Tibial nerve (tissue), 4 donors: ENCODE measurements around the gene SRI. TPM values are rescaled to one million over a fixed set of nuclear protein-coding genes. Genes with fewer than 3 reads are reported as not detected.

Source experiments
- DNase-seq, 2 donors: peaks; one replicate each; pipeline ENCODE4 v3.0.0-alpha.2; 2019; ENCODE audit warnings: low spot score in 2 of 2
- H3K27ac ChIP-seq, 4 donors: fragments of 200-600 bp; sonication (generic) in 3 of 4; one replicate each; pipeline ENCODE4 v1.5.1; 2017 to 2019; ENCODE audit warnings: mild to moderate bottlenecking in 1 of 4
- H3K27me3 ChIP-seq, 2 donors: fragments of 200-600 bp; sonication (generic) in 1 of 2; one replicate each; pipeline versions ENCODE4 v1.5.1 to v1.6.0; 2017 to 2019
- H3K36me3 ChIP-seq, 3 donors: fragments of 200-600 bp; sonication (generic); one replicate each; pipeline ENCODE4 v1.5.1; 2018 to 2019
- H3K4me1 ChIP-seq, 4 donors: fragments of 200-600 bp; sonication (generic) in 3 of 4; one replicate each; pipeline ENCODE4 v1.5.1; 2017 to 2019
- H3K4me3 ChIP-seq, 4 donors: fragments of 200-600 bp; sonication (generic) in 3 of 4; one replicate each; pipeline ENCODE4 v1.5.1; 2017 to 2019; ENCODE audit warnings: mild to moderate bottlenecking in 1 of 4, moderate library complexity in 1 of 4
- H3K9me3 ChIP-seq, 4 donors: fragments of 200-600 bp; sonication (generic) in 3 of 4; one replicate each; pipeline ENCODE4 v1.5.1; 2017 to 2019
- CTCF ChIP-seq, 5 experiments: fragments of 200-600 bp in 3 of 5; fragments of 450-650 bp in 2 of 5; sonication (generic) in 3 of 5; IDR thresholded peaks; one replicate each; pipeline ENCODE4 v1.5.1; 2016 to 2019; ENCODE audit warnings: antibody characterized with exemption in 5 of 5, mild to moderate bottlenecking in 3 of 5, moderate library complexity in 2 of 5
- EP300 ChIP-seq, 2 donors: sonication (generic); formaldehyde crosslinking; IDR thresholded peaks; one replicate each; pipeline ENCODE4 v1.6.1; 2017; ENCODE audit warnings: antibody characterized with exemption in 2 of 2, mild to moderate bottlenecking in 1 of 2
- POLR2A ChIP-seq, 2 donors: fragments of 450-650 bp; IDR thresholded peaks; one replicate each; pipeline ENCODE4 v1.6.1; 2017; ENCODE audit warnings: antibody characterized with exemption in 2 of 2, mild to moderate bottlenecking in 2 of 2, moderate library complexity in 2 of 2
- WGBS, 2 donors: methylation state at CpG; one replicate each; pipeline ENCODE4 v1.1.5; 2018; 5-methylcytosine and 5-hydroxymethylcytosine counted together
- total RNA-seq, 4 donors: library from RNA; depleted of rRNA; stranded (reverse); fragments of >200 nt; gene quantifications; one replicate each; pipeline ENCODE4 v1.1.0, GENCODE V29; 2016

The SRI gene
- total RNA-seq, 4 donors from 2014 or later = 49.8 to 83.7 (median 52.8) TPM

- Histone ChIP-seq H3K4me3 (no peak overlapping the region), H3K27me3 (no peaks in the 10 kb centered on the region), H3K36me3 (peaks cover 0 to 69% (median 11%) of the 10 kb centered on the region in 3 donors), H3K27ac (no peak overlapping the region), H3K9me3 (no peaks in the 10 kb centered on the region), H3K4me1 (no peaks in the 10 kb centered on the region)
- WGBS, 2 donors = 66 to 68% methylated on average over 3 of the region's 3 CpGs
- no peak for TF ChIP-seq EP300 (IDR thresholded peaks at IDR 0.05)
- no peak for TF ChIP-seq CTCF (IDR thresholded peaks at IDR 0.05)
- TF ChIP-seq POLR2A (IDR thresholded peaks at IDR 0.05) = no peak
- DNase-seq = no peak
Observed at GRCh38 chr7:88202799-88203198, 17.0 kb downstream of the SRI start.

- Histone ChIP-seq H3K36me3 (peaks cover 0 to 64% (median 7%) of the 10 kb centered on the region in 3 donors), H3K9me3 (no peaks in the 10 kb centered on the region), H3K27me3 (no peaks in the 10 kb centered on the region), H3K27ac (no peak overlapping the region), H3K4me1 (no peaks in the 10 kb centered on the region), H3K4me3 (no peak overlapping the region)
- no peak for DNase-seq
- no peak for TF ChIP-seq CTCF (IDR thresholded peaks at IDR 0.05)
- no peak for TF ChIP-seq POLR2A (IDR thresholded peaks at IDR 0.05)
- no peak for TF ChIP-seq EP300 (IDR thresholded peaks at IDR 0.05)
- WGBS, 2 donors = 82 to 90% methylated on average over 5 of the region's 5 CpGs
Observed at GRCh38 chr7:88202278-88202677, 17.6 kb downstream of the SRI start.

GRCh38 chr7:88201305-88201704 is 18.5 kb downstream of the SRI start:
- Histone ChIP-seq H3K36me3 (peaks cover 0 to 54% (median 5%) of the 10 kb centered on the region in 3 donors), H3K4me1 (no peaks in the 10 kb centered on the region), H3K4me3 (no peak overlapping the region), H3K27me3 (no peaks in the 10 kb centered on the region), H3K9me3 (no peaks in the 10 kb centered on the region), H3K27ac (no peak overlapping the region)
- no peak for DNase-seq
- no peak for TF ChIP-seq EP300 (IDR thresholded peaks at IDR 0.05)
- TF ChIP-seq CTCF (IDR thresholded peaks at IDR 0.05) = no peak
- TF ChIP-seq POLR2A (IDR thresholded peaks at IDR 0.05) = no peak

- Histone ChIP-seq H3K4me1 (no peaks in the 10 kb centered on the region), H3K4me3 (no peak overlapping the region), H3K9me3 (no peaks in the 10 kb centered on the region), H3K27ac (no peak overlapping the region), H3K27me3 (no peaks in the 10 kb centered on the region), H3K36me3 (peaks cover 0 to 54% (median 0%) of the 10 kb centered on the region in 3 donors)
- 47 to 56% methylated on average over 4 of the region's 4 CpGs for WGBS, 2 donors
- TF ChIP-seq POLR2A (IDR thresholded peaks at IDR 0.05) = no peak
- TF ChIP-seq CTCF (IDR thresholded peaks at IDR 0.05) = no peak
- no peak for TF ChIP-seq EP300 (IDR thresholded peaks at IDR 0.05)
- no peak for DNase-seq
Observed at GRCh38 chr7:88200789-88201188, 19.0 kb downstream of the SRI start.

GRCh38 chr7:88200261-88200660 is 19.6 kb downstream of the SRI start:
- Histone ChIP-seq H3K27me3 (no peaks in the 10 kb centered on the region), H3K9me3 (no peaks in the 10 kb centered on the region), H3K4me3 (no peak overlapping the region), H3K36me3 (peaks cover 0 to 52% (median 0%) of the 10 kb centered on the region in 3 donors), H3K4me1 (no peaks in the 10 kb centered on the region), H3K27ac (no peak overlapping the region)
- WGBS, 2 donors = 86 to 88% methylated on average over 3 of the region's 3 CpGs
- DNase-seq = no peak
- TF ChIP-seq EP300 (IDR thresholded peaks at IDR 0.05) (no peak), CTCF (IDR thresholded peaks at IDR 0.05) (no peak), POLR2A (IDR thresholded peaks at IDR 0.05) (no peak)
